GM13977 (cell line): ENCODE data around the gene COG2.
"Not testable (repeated sequence)": the region's sequence is repeated elsewhere in the genome, so short reads cannot be mapped to it uniquely, and the experiment has no call there.

ENCODE experiments used
- DNase-seq: peaks from one replicate; pipeline ENCODE4 v3.0.0; 2012; ENCODE audit warnings: low spot score
- in situ Hi-C: fragments of 300-500 bp; cut with MboI; formaldehyde crosslinking; loops from one replicate; pipeline ENCODE4 v1.12.0; 2022; ENCODE audit warnings: low sequenced_read_pairs, low pct_unique_long_range_greater_than_20kb, mixed read lengths, inconsistent platforms; ENCODE audit not compliant: unreplicated experiment
- TF ChIP-seq, protein P1 (sequence below): IDR thresholded peaks from 2 replicates; pipeline ENCODE4 v1.5.1; 2012; ENCODE audit warnings: mild to moderate bottlenecking, control low read depth; ENCODE audit not compliant: insufficient read depth; ENCODE audit errors: extremely low read depth, missing control alignments

COG2 gene

DNA sequence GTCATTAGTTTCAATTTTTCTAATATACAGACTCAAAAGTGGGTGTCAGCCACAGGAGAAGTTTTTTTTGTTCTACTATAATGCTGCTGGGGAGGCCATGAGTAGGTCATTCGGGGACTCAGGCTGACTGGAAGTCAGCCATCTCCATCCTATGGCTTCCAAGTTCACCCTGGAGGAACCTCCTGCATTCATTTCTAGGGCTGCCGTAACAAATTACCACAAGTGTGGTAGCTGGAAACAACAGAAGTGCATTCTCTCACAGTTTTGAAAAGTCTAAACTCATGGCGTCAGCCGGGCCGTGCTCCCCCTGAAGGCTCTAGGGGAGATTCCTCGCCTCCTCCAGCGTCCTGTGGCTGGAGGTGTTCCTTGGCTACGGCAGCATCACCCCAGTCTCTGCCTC, 53.9 kb downstream of the COG2 start:
- TF ChIP-seq, protein P1, sequence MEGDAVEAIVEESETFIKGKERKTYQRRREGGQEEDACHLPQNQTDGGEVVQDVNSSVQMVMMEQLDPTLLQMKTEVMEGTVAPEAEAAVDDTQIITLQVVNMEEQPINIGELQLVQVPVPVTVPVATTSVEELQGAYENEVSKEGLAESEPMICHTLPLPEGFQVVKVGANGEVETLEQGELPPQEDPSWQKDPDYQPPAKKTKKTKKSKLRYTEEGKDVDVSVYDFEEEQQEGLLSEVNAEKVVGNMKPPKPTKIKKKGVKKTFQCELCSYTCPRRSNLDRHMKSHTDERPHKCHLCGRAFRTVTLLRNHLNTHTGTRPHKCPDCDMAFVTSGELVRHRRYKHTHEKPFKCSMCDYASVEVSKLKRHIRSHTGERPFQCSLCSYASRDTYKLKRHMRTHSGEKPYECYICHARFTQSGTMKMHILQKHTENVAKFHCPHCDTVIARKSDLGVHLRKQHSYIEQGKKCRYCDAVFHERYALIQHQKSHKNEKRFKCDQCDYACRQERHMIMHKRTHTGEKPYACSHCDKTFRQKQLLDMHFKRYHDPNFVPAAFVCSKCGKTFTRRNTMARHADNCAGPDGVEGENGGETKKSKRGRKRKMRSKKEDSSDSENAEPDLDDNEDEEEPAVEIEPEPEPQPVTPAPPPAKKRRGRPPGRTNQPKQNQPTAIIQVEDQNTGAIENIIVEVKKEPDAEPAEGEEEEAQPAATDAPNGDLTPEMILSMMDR: no peak
- no peak for DNase-seq
- in situ Hi-C loops: no loop called here

DNA sequence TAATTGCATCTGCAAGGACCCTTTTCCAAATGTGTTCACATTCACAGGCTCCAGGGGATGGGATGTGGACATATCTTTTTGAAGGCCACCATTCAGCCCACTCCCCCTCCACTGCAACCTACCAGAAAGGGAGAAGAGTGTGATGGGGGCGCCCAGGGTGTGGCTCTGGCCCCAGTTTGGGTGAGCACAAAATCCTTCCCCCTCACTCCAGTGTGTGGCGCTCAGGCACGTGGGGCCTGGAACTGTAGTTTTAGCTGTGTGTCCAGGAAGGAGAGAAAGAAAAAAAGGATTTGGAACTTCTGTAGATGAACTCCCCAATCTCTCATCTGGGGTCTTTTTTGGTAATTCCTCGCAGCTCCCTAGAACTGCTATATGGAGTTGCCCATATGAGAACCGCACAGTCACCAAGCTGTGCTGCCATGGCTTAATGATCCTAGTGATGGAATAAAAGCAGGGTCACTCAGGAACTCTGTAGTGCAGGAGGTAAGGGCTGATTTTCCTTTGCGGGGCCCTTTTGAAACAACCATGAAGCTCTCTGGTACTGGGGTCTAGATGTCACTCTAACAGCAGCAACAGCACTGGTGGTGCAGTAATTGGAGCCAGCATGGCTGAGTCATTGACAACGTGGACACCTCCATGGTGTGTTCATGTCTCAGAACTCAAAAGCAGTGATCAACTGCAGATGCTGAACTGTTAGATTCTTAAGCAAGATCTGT, 54.6 kb downstream of the COG2 start:
- in situ Hi-C loops: no loop called here
- DNase-seq: no peak
- TF ChIP-seq, protein P1: no peak

DNA sequence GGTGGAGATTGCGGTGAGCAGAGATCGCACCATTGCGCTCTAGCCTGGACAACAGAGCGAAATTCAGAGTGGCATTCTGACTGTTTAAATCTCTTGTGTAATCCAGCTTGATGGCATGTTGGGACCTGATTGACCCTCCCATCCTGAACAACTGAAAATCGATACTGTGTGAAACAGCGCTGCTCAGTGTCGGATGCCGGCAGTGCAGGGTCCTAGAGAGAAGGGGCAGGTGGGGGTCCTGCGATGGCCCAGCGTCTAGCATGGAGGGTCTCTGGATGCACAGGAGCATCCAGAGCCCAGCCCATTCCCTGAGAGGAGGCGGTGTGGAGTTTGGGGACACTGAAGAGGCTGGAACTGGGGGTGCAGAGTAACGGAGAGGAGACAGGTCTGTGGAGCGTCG, 55.8 kb downstream of the COG2 start:
- DNase-seq: no peak
- TF ChIP-seq, protein P1: no peak
- in situ Hi-C loops: no loop called here

DNA sequence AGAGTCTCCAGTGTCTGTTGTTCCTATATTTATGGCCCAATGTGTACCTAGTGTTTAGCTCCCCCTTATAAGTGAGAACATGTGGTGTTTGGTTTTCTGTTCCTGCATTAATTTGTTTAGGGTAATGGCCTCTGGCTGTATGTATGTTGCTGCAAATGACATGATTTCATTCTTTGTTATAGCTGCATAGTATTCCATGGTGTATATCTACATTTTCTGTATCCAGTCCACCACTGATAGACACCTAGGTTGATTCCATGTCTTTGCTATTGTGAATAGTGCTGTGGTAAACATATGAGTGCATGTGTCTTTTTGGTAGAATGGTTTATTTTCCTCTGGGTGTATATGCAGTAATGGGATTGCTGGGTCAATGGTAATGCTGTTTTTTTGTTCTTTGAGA, 56.7 kb downstream of the COG2 start:
- in situ Hi-C loops, DNase-seq: not testable (repeated sequence)

DNA sequence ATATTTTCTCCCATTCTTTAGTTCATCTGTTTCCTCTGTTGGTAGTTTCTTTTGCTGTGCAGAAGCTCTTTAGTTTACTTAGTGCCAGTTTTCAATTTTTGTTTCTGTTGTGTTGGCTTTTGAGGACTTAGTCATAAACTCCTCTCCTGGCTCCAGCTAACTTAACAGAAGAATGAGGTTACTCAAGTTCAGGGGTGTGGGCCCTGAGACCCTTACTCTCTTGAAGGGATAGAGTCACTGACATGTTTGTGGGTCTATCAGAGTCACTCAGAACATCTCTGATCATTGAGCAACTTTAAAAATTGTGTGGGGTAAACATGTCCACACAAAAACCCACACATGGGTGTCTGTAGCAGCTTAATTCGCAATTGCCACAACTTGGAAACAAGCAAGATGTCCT, 57.4 kb downstream of the COG2 start:
- DNase-seq: no peak
- in situ Hi-C loops: no loop called here
- TF ChIP-seq, protein P1: no peak

DNA sequence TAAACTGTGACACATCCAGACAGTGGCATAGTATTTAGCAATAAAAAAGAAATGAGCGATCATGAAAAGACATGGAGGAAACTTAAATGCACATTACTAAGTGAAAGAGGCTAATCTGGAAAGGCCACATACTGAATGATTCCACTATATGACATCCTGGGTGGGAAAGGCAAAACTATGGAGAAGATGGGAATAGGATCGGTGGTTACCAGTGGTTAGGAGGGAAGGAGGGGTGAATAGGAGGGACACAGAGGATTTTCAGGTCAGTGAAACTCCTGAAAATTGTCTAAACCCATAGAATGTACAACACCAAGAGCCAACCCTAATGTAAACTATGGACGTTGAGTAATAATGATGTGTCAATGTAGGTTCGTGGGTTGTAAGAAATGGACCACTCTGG, 57.9 kb downstream of the COG2 start:
- in situ Hi-C loops: no loop called here
- DNase-seq: no peak
- TF ChIP-seq, protein P1: no peak

DNA sequence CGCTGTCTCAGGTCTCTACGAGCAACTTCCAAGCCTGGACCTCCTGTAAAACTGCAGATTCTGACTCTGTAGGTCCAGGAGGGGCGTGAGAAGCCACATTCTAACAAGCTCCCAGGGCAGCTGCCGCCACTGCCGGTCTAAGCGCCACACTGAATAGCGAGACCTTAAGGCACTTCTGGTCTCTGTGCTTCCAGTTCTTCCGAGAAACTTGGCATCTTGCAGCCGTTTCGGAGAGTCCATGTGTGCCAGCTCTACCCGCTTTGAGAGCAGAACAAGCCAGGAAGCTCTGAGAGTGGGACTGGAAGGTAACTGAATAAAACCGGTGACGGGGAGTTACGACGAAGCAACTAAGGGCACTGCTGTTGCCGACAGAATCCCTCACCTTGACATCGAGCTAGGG, 59.2 kb downstream of the COG2 start:
- DNase-seq: no peak
- TF ChIP-seq, protein P1: no peak
- in situ Hi-C loops: no loop called here
